Left ventricle myocardium inferior (tissue), 1 donor: Measurements from ENCODE around the gene LRRC15. TPM values are rescaled to one million over a fixed set of nuclear protein-coding genes. Genes with fewer than 3 reads are reported as not detected.

Source experiments
- DNase-seq: peaks from one replicate; pipeline ENCODE4 v3.0.0-alpha.2; 2020
- H3K27ac ChIP-seq: fragments of 200-600 bp; replicated peaks from 2 replicates; pipeline ENCODE4 v1.8.0; 2021
- H3K27me3 ChIP-seq: fragments of 200-600 bp; 2 replicates; pipeline ENCODE4 v1.8.0; 2021; ENCODE audit warnings: low read depth
- H3K36me3 ChIP-seq: fragments of 200-600 bp; 2 replicates; pipeline ENCODE4 v1.8.0; 2021
- H3K4me1 ChIP-seq: fragments of 200-600 bp; 2 replicates; pipeline ENCODE4 v1.8.0; 2021
- H3K4me3 ChIP-seq: fragments of 200-600 bp; 2 replicates; pipeline ENCODE4 v1.8.0; 2021; ENCODE audit warnings: mild to moderate bottlenecking, moderate library complexity
- H3K9me3 ChIP-seq: fragments of 200-600 bp; replicated peaks from 2 replicates; pipeline ENCODE4 v1.8.0; 2021
- intact Hi-C: fragments of 100-400 bp; cut with micrococcal nuclease; formaldehyde crosslinking; loops from one replicate; pipeline ENCODE4 v1.11.0; 2022
- total RNA-seq: library from RNA; stranded (reverse); fragmentation: NEBNext Ultra II Directional; extraction: Animal tissue kit (Norgen Biotek cat#: 25700); gene quantifications from one replicate; pipeline ENCODE4 v1.2.1, GENCODE V29; 2021
- TF ChIP-seq, protein P1 (sequence below): fragments of 200-600 bp; IDR thresholded peaks from 2 replicates; pipeline ENCODE4 v1.8.0; 2021; ENCODE audit warnings: antibody characterized with exemption, mild to moderate bottlenecking, borderline replicate concordance
- donor health status: DM: no; HTN: yes; CAD: no; lungs with severe emphysema.

Gene LRRC15
- total RNA-seq, 1 donor from 2014 or later = 0.14 TPM

DNA sequence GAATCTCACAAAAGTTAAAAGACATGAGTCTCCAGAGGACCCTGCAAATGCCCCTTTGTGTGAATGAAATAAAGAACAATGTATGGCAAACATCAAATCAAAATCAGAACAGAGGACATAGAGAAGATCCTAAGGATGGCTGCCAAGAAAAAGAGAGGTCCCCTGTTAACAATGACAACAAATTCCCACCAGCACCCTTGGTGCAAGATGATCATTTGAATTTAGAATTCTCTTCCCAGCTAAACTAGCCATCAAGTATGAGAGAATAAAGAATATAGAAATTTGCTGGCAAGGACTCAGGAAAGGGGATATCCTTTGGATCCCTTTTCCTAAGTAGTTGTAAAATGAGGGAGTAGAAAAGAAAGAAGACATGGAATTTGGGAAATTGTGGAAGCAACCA is 21.3 kb upstream of the LRRC15 start:
- intact Hi-C loops = no loop called here
- TF ChIP-seq, protein P1, sequence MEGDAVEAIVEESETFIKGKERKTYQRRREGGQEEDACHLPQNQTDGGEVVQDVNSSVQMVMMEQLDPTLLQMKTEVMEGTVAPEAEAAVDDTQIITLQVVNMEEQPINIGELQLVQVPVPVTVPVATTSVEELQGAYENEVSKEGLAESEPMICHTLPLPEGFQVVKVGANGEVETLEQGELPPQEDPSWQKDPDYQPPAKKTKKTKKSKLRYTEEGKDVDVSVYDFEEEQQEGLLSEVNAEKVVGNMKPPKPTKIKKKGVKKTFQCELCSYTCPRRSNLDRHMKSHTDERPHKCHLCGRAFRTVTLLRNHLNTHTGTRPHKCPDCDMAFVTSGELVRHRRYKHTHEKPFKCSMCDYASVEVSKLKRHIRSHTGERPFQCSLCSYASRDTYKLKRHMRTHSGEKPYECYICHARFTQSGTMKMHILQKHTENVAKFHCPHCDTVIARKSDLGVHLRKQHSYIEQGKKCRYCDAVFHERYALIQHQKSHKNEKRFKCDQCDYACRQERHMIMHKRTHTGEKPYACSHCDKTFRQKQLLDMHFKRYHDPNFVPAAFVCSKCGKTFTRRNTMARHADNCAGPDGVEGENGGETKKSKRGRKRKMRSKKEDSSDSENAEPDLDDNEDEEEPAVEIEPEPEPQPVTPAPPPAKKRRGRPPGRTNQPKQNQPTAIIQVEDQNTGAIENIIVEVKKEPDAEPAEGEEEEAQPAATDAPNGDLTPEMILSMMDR = no peak

DNA sequence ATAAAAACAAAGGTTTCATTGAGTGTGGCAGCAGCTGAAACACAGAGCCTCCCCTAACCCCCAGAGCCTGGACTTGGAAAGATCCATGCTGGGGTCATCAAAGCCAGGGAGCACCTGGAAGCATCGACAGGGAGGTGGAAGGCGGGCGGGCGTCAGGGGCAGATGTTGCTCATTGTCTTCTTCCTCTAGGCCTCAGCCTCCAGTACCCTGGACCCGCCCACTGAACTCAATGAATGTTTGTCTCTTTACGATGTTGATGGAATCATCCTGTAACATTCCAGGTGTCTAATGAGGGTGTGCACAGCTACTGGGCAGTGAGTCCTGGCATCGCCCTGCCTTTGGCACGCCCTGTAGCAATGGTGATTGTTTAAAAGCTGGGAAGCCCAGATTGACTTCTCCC is 19.7 kb upstream of the LRRC15 start:
- H3K4me1 ChIP-seq = no peaks in the 10 kb centered on the region
- TF ChIP-seq, protein P1 = no peak
- intact Hi-C loops = no loop called here
- no peak overlapping the region for H3K27ac ChIP-seq
- H3K9me3 ChIP-seq = peaks cover 15% of the 10 kb centered on the region
- H3K36me3 ChIP-seq = no peaks in the 10 kb centered on the region
- peaks cover 59% of the 10 kb centered on the region for H3K27me3 ChIP-seq
- no peak overlapping the region for H3K4me3 ChIP-seq
- DNase-seq = no peak

More for the DNA sequence above, 21.3 kb upstream of the LRRC15 start:
- Histone ChIP-seq H3K4me1 (no peaks in the 10 kb centered on the region), H3K36me3 (no peaks in the 10 kb centered on the region), H3K27ac (no peak overlapping the region), H3K4me3 (no peak overlapping the region), H3K27me3 (peaks cover 58% of the 10 kb centered on the region), H3K9me3 (peaks cover 15% of the 10 kb centered on the region)
- no peak for DNase-seq

DNA sequence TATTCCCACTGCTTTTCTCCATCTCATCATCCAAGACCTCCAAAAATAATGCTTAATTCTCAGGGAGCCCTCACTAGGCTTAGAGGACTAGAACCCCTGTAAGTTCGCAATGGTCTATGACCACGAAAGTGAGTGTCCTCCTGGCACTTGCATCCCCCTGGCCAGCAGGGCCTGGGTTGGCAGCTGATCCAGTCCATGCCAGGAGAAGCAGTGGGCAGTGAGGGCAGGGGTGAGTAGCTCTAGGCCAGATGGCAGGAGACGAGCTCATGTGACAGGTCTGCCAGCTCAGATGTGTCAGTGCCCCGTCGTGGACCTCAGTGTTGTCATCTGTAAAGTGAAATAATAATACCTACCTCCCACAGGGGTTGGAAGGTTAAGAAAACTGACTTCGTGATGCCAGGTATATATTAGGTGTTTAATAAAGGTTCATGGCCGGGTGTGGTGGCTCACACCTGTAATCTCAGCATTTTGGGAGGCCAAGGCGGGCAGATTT is 18.4 kb upstream of the LRRC15 start:
- no peaks in the 10 kb centered on the region for H3K36me3 ChIP-seq
- TF ChIP-seq, protein P1 = no peak
- peaks cover 51% of the 10 kb centered on the region for H3K27me3 ChIP-seq
- intact Hi-C loops = no loop called here
- no peaks in the 10 kb centered on the region for H3K4me1 ChIP-seq
- peaks cover 15% of the 10 kb centered on the region for H3K9me3 ChIP-seq
- no peak for DNase-seq
- H3K4me3 ChIP-seq = no peak overlapping the region
- no peak overlapping the region for H3K27ac ChIP-seq

DNA sequence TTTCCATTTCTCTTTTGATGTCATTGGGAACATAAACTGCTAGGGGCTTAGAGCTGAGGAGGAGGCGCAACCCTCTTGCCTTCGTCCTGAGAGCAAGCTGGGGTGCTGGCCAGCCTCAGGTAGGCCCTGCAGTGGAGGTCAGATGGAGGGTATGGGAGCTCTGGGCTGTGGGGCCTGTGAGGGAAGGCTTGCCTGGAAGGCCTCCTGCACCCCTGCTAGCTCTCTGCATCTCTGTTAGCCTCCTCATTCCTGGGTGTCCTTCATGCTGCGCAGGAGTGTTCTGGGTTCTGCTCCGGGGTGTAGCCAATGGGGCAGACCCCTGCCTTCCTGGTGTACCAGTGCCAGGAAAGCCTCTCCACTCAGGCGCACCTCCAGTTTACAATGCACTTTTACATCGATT is 17.7 kb upstream of the LRRC15 start:
- peaks cover 47% of the 10 kb centered on the region for H3K27me3 ChIP-seq
- H3K27ac ChIP-seq = no peak overlapping the region
- DNase-seq = no peak
- no peaks in the 10 kb centered on the region for H3K36me3 ChIP-seq
- H3K4me1 ChIP-seq = no peaks in the 10 kb centered on the region
- peaks cover 15% of the 10 kb centered on the region for H3K9me3 ChIP-seq
- no peak overlapping the region for H3K4me3 ChIP-seq
- intact Hi-C loops = no loop called here
- TF ChIP-seq, protein P1 = no peak

DNA sequence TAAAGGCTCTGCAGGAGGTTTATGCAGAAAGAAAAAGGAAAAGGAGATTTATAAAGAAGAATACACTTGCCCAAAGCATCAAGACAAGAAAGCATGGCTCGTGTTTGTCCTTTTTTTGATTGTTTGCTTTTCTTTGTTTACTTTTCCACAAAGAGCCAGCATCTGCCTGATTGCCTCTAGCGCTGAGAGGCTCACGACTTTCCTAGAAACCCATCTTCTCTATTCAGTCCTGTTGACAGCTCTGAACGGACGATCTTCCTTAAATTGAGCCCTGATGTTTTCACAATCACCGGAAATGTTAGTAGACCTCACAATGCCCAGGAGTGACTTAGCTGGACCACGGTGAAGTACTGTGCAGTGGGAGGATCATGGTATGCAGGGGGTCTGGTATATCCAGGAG is 17.1 kb upstream of the LRRC15 start:
- TF ChIP-seq, protein P1 = no peak
- no peak for DNase-seq
- intact Hi-C loops = no loop called here

More for the DNA sequence above, 17.1 kb upstream of the LRRC15 start:
- H3K27ac ChIP-seq = no peak overlapping the region
- H3K4me1 ChIP-seq = no peaks in the 10 kb centered on the region
- H3K27me3 ChIP-seq = peaks cover 43% of the 10 kb centered on the region
- peaks cover 15% of the 10 kb centered on the region for H3K9me3 ChIP-seq
- no peaks in the 10 kb centered on the region for H3K36me3 ChIP-seq
- no peak overlapping the region for H3K4me3 ChIP-seq
